ENCODE results near the gene FIG4. TPM values are rescaled to one million over a fixed set of nuclear protein-coding genes. Genes with fewer than 3 reads are reported as not detected.

FIG4 gene
- total RNA-seq, 4 donors from 2014 or later: 14.7 to 23.9 (median 18.1) TPM

- Histone ChIP-seq H3K36me3 (peaks cover 0 to 24% (median 0%) of the 10 kb centered on the region in 3 donors), H3K9me3 (no peaks in the 10 kb centered on the region), H3K4me3 (no peak overlapping the region), H3K4me1 (no peaks in the 10 kb centered on the region), H3K27me3 (no peaks in the 10 kb centered on the region), H3K27ac (no peak overlapping the region)
- TF ChIP-seq CTCF (IDR thresholded peaks at IDR 0.05): no peak
- TF ChIP-seq POLR2A (IDR thresholded peaks at IDR 0.05): no peak
- no peak for DNase-seq
Observed at GRCh38 chr6:109736273-109737025, 45.4 kb downstream of the FIG4 start.

- Histone ChIP-seq H3K9me3 (no peaks in the 10 kb centered on the region), H3K27me3 (no peaks in the 10 kb centered on the region), H3K4me3 (no peak overlapping the region), H3K27ac (no peak overlapping the region), H3K4me1 (no peaks in the 10 kb centered on the region), H3K36me3 (peaks cover 0 to 24% (median 0%) of the 10 kb centered on the region in 3 donors)
- TF ChIP-seq CTCF (IDR thresholded peaks at IDR 0.05) (no peak), POLR2A (IDR thresholded peaks at IDR 0.05) (no peak)
- no peak for DNase-seq
Observed at GRCh38 chr6:109738255-109738654, 47.2 kb downstream of the FIG4 start.

- H3K4me1 ChIP-seq: no peaks in the 10 kb centered on the region
- H3K27me3 ChIP-seq: no peaks in the 10 kb centered on the region
- no peak overlapping the region for H3K27ac ChIP-seq
- no peaks in the 10 kb centered on the region for H3K9me3 ChIP-seq
- DNase-seq: no peak
- H3K36me3 ChIP-seq: peaks cover 0 to 27% (median 0%) of the 10 kb centered on the region in 3 donors
- no peak overlapping the region for H3K4me3 ChIP-seq
- TF ChIP-seq CTCF (IDR thresholded peaks at IDR 0.05) (no peak), POLR2A (IDR thresholded peaks at IDR 0.05) (no peak)
Observed at GRCh38 chr6:109738667-109739066, 47.6 kb downstream of the FIG4 start.

GRCh38 chr6:109739686-109740085 is 48.6 kb downstream of the FIG4 start:
- Histone ChIP-seq H3K9me3 (no peaks in the 10 kb centered on the region), H3K4me1 (no peaks in the 10 kb centered on the region), H3K4me3 (no peak overlapping the region), H3K36me3 (peaks cover 0 to 32% (median 0%) of the 10 kb centered on the region in 3 donors), H3K27me3 (no peaks in the 10 kb centered on the region), H3K27ac (no peak overlapping the region)
- no peak for DNase-seq
- TF ChIP-seq POLR2A (IDR thresholded peaks at IDR 0.05) (no peak), CTCF (IDR thresholded peaks at IDR 0.05) (no peak)

- TF ChIP-seq CTCF (IDR thresholded peaks at IDR 0.05) (no peak), POLR2A (IDR thresholded peaks at IDR 0.05) (no peak)
- no peaks in the 10 kb centered on the region for H3K9me3 ChIP-seq
- no peak for DNase-seq
- H3K4me3 ChIP-seq: no peak overlapping the region
- peaks cover 0 to 22% (median 0%) of the 10 kb centered on the region in 3 donors for H3K36me3 ChIP-seq
- H3K27ac ChIP-seq: no peak overlapping the region
- no peaks in the 10 kb centered on the region for H3K27me3 ChIP-seq
- H3K4me1 ChIP-seq: no peaks in the 10 kb centered on the region
Observed at GRCh38 chr6:109740787-109741186, 49.7 kb downstream of the FIG4 start.

Data from Peyer's patch (tissue), 4 donors.